ENCODE data around the gene AP2A2. TPM values are rescaled to one million over a fixed set of nuclear protein-coding genes. Genes with fewer than 3 reads are reported as not detected.

The AP2A2 gene
- total RNA-seq, 2 donors from 2014 or later, result 58.1 to 58.6 TPM

GRCh38 chr11:981764-982163 is 56.1 kb downstream of the AP2A2 start:
- DNase-seq (no peak), ATAC-seq (no peak)
- intact Hi-C loops (cut with DNase I), result no loop called here

GRCh38 chr11:984546-984945 is 58.9 kb downstream of the AP2A2 start:
- DNase-seq (no peak), ATAC-seq (no peak)
- intact Hi-C loops (cut with DNase I), result no loop called here

- DNase-seq (no peak), ATAC-seq (no peak)
- intact Hi-C loops (cut with DNase I), result no loop called here
Measured at GRCh38 chr11:985406-985805, 59.7 kb downstream of the AP2A2 start.

GRCh38 chr11:985848-986247 is 60.2 kb downstream of the AP2A2 start:
- no peak for ATAC-seq
- DNase-seq, result no peak
- intact Hi-C loops (cut with DNase I), result no loop called here

GRCh38 chr11:986270-986951 is 60.7 kb downstream of the AP2A2 start:
- no peak for DNase-seq
- ATAC-seq, result peak in 1 of 2 donors; percentile 9
- intact Hi-C loops (cut with DNase I), result no loop called here

- ATAC-seq (no peak), DNase-seq (no peak)
- intact Hi-C loops (cut with DNase I), result no loop called here
Measured at GRCh38 chr11:986952-987305, 61.3 kb downstream of the AP2A2 start.

GRCh38 chr11:987671-988070 is 62.0 kb downstream of the AP2A2 start:
- no peak for ATAC-seq
- DNase-seq, result no peak
- intact Hi-C loops (cut with DNase I), result no loop called here

GRCh38 chr11:990101-990500 is 64.4 kb downstream of the AP2A2 start:
- intact Hi-C loops (cut with DNase I), result no loop called here
- no peak for DNase-seq

GRCh38 chr11:991034-991433 is 65.4 kb downstream of the AP2A2 start:
- ATAC-seq (no peak), DNase-seq (no peak)
- intact Hi-C loops (cut with DNase I), result no loop called here

More at GRCh38 chr11:990101-990500, 64.4 kb downstream of the AP2A2 start:
- ATAC-seq, result no peak

- no peak for DNase-seq
- intact Hi-C loops (cut with DNase I), result no loop called here
- no peak for ATAC-seq
Measured at GRCh38 chr11:991711-992307, 66.1 kb downstream of the AP2A2 start.

- DNase-seq (no peak), ATAC-seq (no peak)
- intact Hi-C loops (cut with DNase I), result no loop called here
Measured at GRCh38 chr11:992577-992976, 66.9 kb downstream of the AP2A2 start.

- intact Hi-C loops (cut with DNase I), result no loop called here
- DNase-seq (no peak), ATAC-seq (no peak)
Measured at GRCh38 chr11:993632-994167, 68.0 kb downstream of the AP2A2 start.

- intact Hi-C loops (cut with DNase I), result no loop called here
- ATAC-seq, result no peak
- DNase-seq, result no peak
Measured at GRCh38 chr11:995044-995751, 69.5 kb downstream of the AP2A2 start.

- intact Hi-C loops (cut with DNase I), result no loop called here
Measured at GRCh38 chr11:995752-996420, 70.2 kb downstream of the AP2A2 start.

GRCh38 chr11:996681-997080 is 71.0 kb downstream of the AP2A2 start:
- ATAC-seq, result no peak
- intact Hi-C loops (cut with DNase I), result no loop called here
- DNase-seq, result no peak

More at GRCh38 chr11:995752-996420, 70.2 kb downstream of the AP2A2 start:
- DNase-seq (no peak), ATAC-seq (peak in 1 of 2 donors; percentile 82)

GRCh38 chr11:997907-998306 is 72.2 kb downstream of the AP2A2 start:
- ATAC-seq (peak; percentile 36 to 60), DNase-seq (no peak)
- intact Hi-C loops (cut with DNase I), result no loop called here

GRCh38 chr11:999009-999408 is 73.3 kb downstream of the AP2A2 start:
- intact Hi-C loops (cut with DNase I), result no loop called here
- ATAC-seq, result no peak
- DNase-seq, result no peak

- intact Hi-C loops (cut with DNase I), result no loop called here
- DNase-seq, result no peak
- ATAC-seq, result no peak
Measured at GRCh38 chr11:1000357-1001278, 74.9 kb downstream of the AP2A2 start.

Measured in left cardiac atrium (tissue), 4 donors.